Neutrophil (primary cell): ENCODE measurements around the gene EGFR.

Experiments used
- H3K27ac ChIP-seq: fragments of 200-600 bp; sonication (generic); 2 replicates; pipeline ENCODE4 v1.5.1; 2016; ENCODE audit warnings: mild to moderate bottlenecking, moderate library complexity
- H3K27me3 ChIP-seq: fragments of 200-600 bp; sonication (generic); 2 replicates; pipeline ENCODE4 v1.6.0; 2016; ENCODE audit warnings: mild to moderate bottlenecking
- H3K36me3 ChIP-seq: fragments of 200-600 bp; sonication (generic); 2 replicates; pipeline ENCODE4 v1.5.1; 2017
- H3K4me1 ChIP-seq, 2 experiments: fragments of 200-600 bp in 1 of 2; sonication (generic) in 1 of 2; 1 replicate in 1 of 2; 2 replicates in 1 of 2; pipeline versions ENCODE4 v1.5.1 to v1.6.1; 2013 to 2016; ENCODE audit warnings: low read depth in 1 of 2, low read length in 1 of 2, mild to moderate bottlenecking in 1 of 2, moderate library complexity in 1 of 2; ENCODE audit not compliant: control insufficient read depth in 1 of 2, insufficient read depth in 1 of 2
- H3K4me3 ChIP-seq, 2 experiments: fragments of 200-600 bp in 1 of 2; sonication (generic) in 1 of 2; 1 replicate in 1 of 2; 2 replicates in 1 of 2; pipeline ENCODE4 v1.5.1; 2013 to 2016; ENCODE audit warnings: low read depth in 1 of 2, low read length in 1 of 2, mild to moderate bottlenecking in 1 of 2, moderate library complexity in 1 of 2
- H3K9me3 ChIP-seq: fragments of 200-600 bp; sonication (generic); 2 replicates; pipeline ENCODE4 v1.5.1; 2016
- TF ChIP-seq, protein P1 (sequence below): fragments of 200-600 bp; sonication (generic); IDR thresholded peaks from 2 replicates; pipeline ENCODE4 v1.5.1; 2016; ENCODE audit warnings: antibody characterized with exemption

Gene EGFR

DNA sequence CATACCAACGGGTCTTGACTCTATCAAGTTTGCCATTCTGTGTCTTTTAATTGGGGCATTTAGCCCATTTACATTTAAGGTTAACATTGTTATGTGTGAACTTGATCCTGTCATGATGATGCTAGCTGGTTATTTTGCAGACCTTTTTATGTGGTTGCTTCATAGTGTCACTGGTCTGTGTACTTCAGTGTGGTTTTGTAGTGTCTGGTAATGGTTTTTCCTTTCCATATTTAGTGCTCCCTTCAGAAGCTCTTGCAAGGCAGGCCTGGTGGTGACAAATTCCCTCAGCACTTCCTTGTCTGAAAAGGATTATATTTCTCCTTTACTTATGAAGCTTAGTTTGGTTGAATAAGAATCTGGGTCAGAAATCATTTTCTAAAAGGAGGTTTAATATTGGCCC is 211.2 kb downstream of the EGFR start:
- TF ChIP-seq, protein P1, sequence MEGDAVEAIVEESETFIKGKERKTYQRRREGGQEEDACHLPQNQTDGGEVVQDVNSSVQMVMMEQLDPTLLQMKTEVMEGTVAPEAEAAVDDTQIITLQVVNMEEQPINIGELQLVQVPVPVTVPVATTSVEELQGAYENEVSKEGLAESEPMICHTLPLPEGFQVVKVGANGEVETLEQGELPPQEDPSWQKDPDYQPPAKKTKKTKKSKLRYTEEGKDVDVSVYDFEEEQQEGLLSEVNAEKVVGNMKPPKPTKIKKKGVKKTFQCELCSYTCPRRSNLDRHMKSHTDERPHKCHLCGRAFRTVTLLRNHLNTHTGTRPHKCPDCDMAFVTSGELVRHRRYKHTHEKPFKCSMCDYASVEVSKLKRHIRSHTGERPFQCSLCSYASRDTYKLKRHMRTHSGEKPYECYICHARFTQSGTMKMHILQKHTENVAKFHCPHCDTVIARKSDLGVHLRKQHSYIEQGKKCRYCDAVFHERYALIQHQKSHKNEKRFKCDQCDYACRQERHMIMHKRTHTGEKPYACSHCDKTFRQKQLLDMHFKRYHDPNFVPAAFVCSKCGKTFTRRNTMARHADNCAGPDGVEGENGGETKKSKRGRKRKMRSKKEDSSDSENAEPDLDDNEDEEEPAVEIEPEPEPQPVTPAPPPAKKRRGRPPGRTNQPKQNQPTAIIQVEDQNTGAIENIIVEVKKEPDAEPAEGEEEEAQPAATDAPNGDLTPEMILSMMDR: no peak

DNA sequence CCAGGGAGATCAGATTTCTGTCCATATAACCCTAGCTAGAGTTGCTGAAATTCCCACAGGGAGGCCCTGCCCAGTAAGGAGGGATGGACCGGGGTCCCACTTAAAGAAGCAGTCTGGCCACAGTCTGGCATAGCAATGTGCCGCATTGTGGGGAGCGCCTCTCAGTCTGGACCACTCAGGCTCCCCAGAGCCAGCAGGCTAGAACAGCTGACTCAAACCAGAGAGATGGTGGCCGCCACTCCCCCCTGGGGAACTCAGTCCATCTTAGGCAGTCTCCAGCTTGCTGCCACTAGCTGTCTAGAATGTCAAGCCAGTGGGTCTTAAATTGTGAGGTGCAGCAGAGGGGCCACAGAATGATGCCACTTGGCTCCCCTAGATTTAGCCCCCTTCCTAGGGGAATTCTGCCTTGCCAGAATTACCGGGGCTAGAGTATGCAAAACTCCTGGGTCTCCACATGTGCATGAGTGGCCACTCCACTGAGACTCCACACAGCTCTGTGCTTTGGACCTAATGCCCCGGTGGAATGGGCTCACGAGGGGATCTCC is 213.0 kb downstream of the EGFR start:
- H3K36me3 ChIP-seq: no peaks in the 10 kb centered on the region
- no peaks in the 10 kb centered on the region for H3K9me3 ChIP-seq
- H3K27me3 ChIP-seq: no peaks in the 10 kb centered on the region
- H3K4me1 ChIP-seq: no peaks in the 10 kb centered on the region
- TF ChIP-seq, protein P1: no peak
- H3K27ac ChIP-seq: no peak overlapping the region
- H3K4me3 ChIP-seq: no peak overlapping the region

More for the DNA sequence above, 211.2 kb downstream of the EGFR start:
- Histone ChIP-seq H3K36me3 (no peaks in the 10 kb centered on the region), H3K4me1 (no peaks in the 10 kb centered on the region), H3K27ac (no peak overlapping the region), H3K4me3 (no peak overlapping the region), H3K27me3 (no peaks in the 10 kb centered on the region), H3K9me3 (no peaks in the 10 kb centered on the region)

DNA sequence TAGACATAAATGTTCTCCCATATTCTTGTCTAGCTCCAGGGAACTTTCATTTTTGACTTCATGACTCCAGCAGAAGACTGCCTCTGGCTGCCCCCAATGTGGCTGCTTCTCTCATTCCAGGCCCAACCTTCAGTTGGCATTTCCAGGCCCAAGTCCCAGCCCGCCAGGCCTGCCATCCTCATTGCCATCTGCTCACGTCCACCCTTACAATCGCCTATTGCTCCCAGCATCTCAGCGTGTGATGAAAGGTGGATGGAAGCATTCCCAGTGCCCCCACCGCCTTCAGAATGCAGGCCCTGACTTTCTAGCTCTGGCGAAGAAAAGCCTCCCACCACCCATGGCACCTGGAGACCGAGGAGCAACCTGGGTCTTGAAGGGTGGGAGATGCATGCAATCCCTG is 214.2 kb downstream of the EGFR start:
- no peak overlapping the region for H3K4me3 ChIP-seq
- H3K36me3 ChIP-seq: no peaks in the 10 kb centered on the region
- TF ChIP-seq, protein P1: no peak
- no peaks in the 10 kb centered on the region for H3K4me1 ChIP-seq
- no peaks in the 10 kb centered on the region for H3K9me3 ChIP-seq
- H3K27ac ChIP-seq: no peak overlapping the region
- H3K27me3 ChIP-seq: no peaks in the 10 kb centered on the region

DNA sequence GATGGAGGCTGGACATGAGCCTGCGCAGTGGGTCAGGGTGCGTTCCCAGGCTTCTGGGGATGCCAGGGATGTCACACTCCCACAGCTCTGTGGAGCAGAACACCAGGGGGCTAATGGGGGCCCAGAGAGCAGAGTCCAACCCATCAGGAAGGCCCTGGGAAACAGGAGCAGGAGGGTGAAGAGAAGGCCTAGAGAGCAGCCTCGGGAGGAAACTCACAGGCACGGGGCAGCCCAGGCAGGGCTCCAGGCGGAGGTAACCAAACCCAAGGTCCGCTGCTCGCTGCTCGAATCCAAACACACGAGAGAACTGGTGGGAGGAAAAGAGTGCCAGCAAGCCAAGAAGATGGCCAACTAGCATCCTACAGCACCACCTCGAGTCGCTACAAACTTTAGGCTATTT is 215.6 kb downstream of the EGFR start:
- Histone ChIP-seq H3K36me3 (no peaks in the 10 kb centered on the region), H3K27me3 (no peaks in the 10 kb centered on the region), H3K4me1 (no peaks in the 10 kb centered on the region), H3K27ac (no peak overlapping the region), H3K9me3 (no peaks in the 10 kb centered on the region), H3K4me3 (no peak overlapping the region)
- TF ChIP-seq, protein P1: no peak

DNA sequence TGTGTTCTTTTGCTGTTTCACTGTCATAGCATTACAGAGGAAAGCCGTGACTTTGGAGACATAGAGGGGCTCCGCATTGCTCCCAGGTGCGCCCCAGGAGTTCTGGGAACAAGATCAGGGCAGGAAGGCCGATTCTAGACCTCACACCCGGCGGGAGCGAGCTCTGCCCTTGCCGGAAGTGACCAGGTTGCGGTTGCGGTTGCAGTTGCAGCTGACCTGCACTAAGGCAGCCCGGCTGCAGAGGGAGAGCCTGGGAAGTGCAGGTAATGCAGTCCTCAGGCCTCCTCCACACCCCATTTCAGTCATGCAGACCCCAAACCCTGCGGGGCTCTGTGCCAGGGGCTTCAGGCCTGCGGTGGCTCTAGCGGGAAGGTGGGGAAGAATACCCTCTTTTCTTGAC is 216.3 kb downstream of the EGFR start:
- no peaks in the 10 kb centered on the region for H3K27me3 ChIP-seq
- no peaks in the 10 kb centered on the region for H3K36me3 ChIP-seq
- no peak overlapping the region for H3K4me3 ChIP-seq
- TF ChIP-seq, protein P1: no peak
- H3K9me3 ChIP-seq: no peaks in the 10 kb centered on the region
- H3K27ac ChIP-seq: no peak overlapping the region
- H3K4me1 ChIP-seq: no peaks in the 10 kb centered on the region

DNA sequence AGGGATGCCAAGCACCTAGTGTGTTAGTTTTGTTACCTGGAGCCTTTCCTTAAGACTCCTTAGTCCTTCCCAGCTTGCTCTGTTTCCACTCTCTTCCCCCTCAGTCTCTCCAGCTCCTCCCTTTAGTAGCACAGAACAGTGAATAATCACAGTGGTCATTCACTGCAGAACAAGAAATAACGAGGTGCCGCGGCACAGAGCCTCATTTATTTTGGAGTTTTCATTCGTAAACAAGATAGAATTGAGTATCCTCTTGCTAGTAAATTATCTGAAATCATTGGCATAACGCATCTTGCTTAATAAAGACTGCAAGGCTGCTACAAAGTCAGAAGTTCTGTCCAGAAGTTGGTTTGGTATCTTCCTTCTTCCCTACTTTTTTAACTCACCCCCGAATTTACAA is 217.0 kb downstream of the EGFR start:
- H3K36me3 ChIP-seq: no peaks in the 10 kb centered on the region
- H3K4me3 ChIP-seq: no peak overlapping the region
- TF ChIP-seq, protein P1: no peak
- no peaks in the 10 kb centered on the region for H3K9me3 ChIP-seq
- no peaks in the 10 kb centered on the region for H3K4me1 ChIP-seq
- no peak overlapping the region for H3K27ac ChIP-seq
- H3K27me3 ChIP-seq: no peaks in the 10 kb centered on the region
